Esophagus muscularis mucosa (tissue), 4 donors: Measurements from ENCODE around the gene OBI1. TPM values are rescaled to one million over a fixed set of nuclear protein-coding genes. Genes with fewer than 3 reads are reported as not detected.

ENCODE experiments used
- DNase-seq: peaks from one replicate; pipeline ENCODE4 v3.0.0-alpha.2; 2017; ENCODE audit errors: extremely low spot score
- H3K27ac ChIP-seq, 4 donors: fragments of 200-600 bp; sonication (generic); replicated peaks in 1 of 4; 1 replicate in 3 of 4; 2 replicates in 1 of 4; pipeline ENCODE4 v1.5.1; 2016 to 2019; ENCODE audit warnings: mild to moderate bottlenecking in 1 of 4
- H3K27me3 ChIP-seq, 4 donors: fragments of 200-600 bp; sonication (generic); one replicate each; pipeline versions ENCODE4 v1.5.1 to v1.6.0; 2016 to 2019
- H3K36me3 ChIP-seq, 4 donors: fragments of 200-600 bp; sonication (generic); one replicate each; pipeline ENCODE4 v1.5.1; 2016 to 2019
- H3K4me1 ChIP-seq, 4 donors: fragments of 200-600 bp; sonication (generic); one replicate each; pipeline ENCODE4 v1.5.1; 2016 to 2019
- H3K4me3 ChIP-seq, 4 donors: fragments of 200-600 bp; sonication (generic); 1 replicate in 2 of 4; 2 replicates in 2 of 4; pipeline ENCODE4 v1.5.1; 2016 to 2019; ENCODE audit warnings: mild to moderate bottlenecking in 4 of 4, moderate library complexity in 1 of 4
- H3K9me3 ChIP-seq, 4 donors: fragments of 200-600 bp; sonication (generic); 1 replicate in 3 of 4; 2 replicates in 1 of 4; pipeline ENCODE4 v1.5.1; 2016 to 2019
- CTCF ChIP-seq, 3 experiments: fragments of 200-600 bp in 2 of 3; fragments of 450-650 bp in 1 of 3; sonication (generic) in 2 of 3; IDR thresholded peaks; one replicate each; pipeline ENCODE4 v1.5.1; 2017 to 2019; ENCODE audit warnings: antibody characterized with exemption in 3 of 3, mild to moderate bottlenecking in 2 of 3, moderate library complexity in 1 of 3
- EP300 ChIP-seq: sonication (generic); formaldehyde crosslinking; IDR thresholded peaks from one replicate; pipeline ENCODE4 v1.6.1; 2017; ENCODE audit warnings: antibody characterized with exemption
- POLR2A ChIP-seq: fragments of 450-650 bp; IDR thresholded peaks from one replicate; pipeline ENCODE4 v1.6.1; 2017; ENCODE audit warnings: antibody characterized with exemption, moderate library complexity, mild to moderate bottlenecking, low read depth
- POLR2AphosphoS5 ChIP-seq, 2 donors: sonication (generic); formaldehyde crosslinking; IDR thresholded peaks; one replicate each; pipeline ENCODE4 v1.6.1; 2017; ENCODE audit warnings: antibody characterized with exemption in 2 of 2
- WGBS: methylation state at CpG from one replicate; pipeline ENCODE4 v1.1.5; 2018; 5-methylcytosine and 5-hydroxymethylcytosine counted together
- intact Hi-C: fragments of 100-400 bp; cut with DNase I; formaldehyde crosslinking; loops from one replicate; pipeline ENCODE4 v1.15.1; 2023
- total RNA-seq, 4 donors: library from RNA; depleted of rRNA; stranded (reverse); fragments of >200 nt; gene quantifications; one replicate each; pipeline versions ENCODE4 v1.1.0 to v1.2.1, GENCODE V29; 2016

The OBI1 gene
- 10 to 100 TPM in 3 of 4 donors, 1 to 10 TPM in 1; 8.3 to 13.3 (median 10.5) TPM for total RNA-seq

- no peaks in the 10 kb centered on the region for H3K36me3 ChIP-seq
- WGBS, result under 1% methylated on average over 61 of the region's 67 CpGs
- peak in 1 of 3 experiments; percentile 11 for TF ChIP-seq CTCF (IDR thresholded peaks at IDR 0.05)
- no peak for TF ChIP-seq EP300
- TF ChIP-seq POLR2AphosphoS5 (IDR thresholded peaks at IDR 0.05), result peak; percentile 85 to 95
- DNase-seq, result peak; percentile 97
- H3K27ac ChIP-seq, result peak within 1 kb of the TSS; percentile 80 to 85 (median 82)
- H3K4me1 ChIP-seq, result peaks cover 21 to 45% (median 29%) of the 10 kb centered on the region in 4 donors
- H3K27me3 ChIP-seq, result no peaks in the 10 kb centered on the region
- H3K9me3 ChIP-seq, result no peaks in the 10 kb centered on the region
- intact Hi-C loops, result no loop called here
- peak within 1 kb of the TSS; percentile 73 to 98 (median 93) for H3K4me3 ChIP-seq
These were observed at the start of gene OBI1 for GRCh38 chr13:78658630-78659449. TSS of gene OBI1 (minus strand) at chr13:78659155. CDS start at chr13:78659120, 35 bp downstream.

GRCh38 chr13:78701383-78701782 lies 42.4 kb upstream of the OBI1 start:
- TF ChIP-seq POLR2AphosphoS5 (IDR thresholded peaks at IDR 0.05) (no peak), POLR2A (no peak), CTCF (IDR thresholded peaks at IDR 0.05) (no peak)
- Histone ChIP-seq H3K27me3 (peaks cover 0 to 5% (median 0%) of the 10 kb centered on the region in 4 donors), H3K4me3 (no peak overlapping the region), H3K4me1 (no peaks in the 10 kb centered on the region), H3K36me3 (no peaks in the 10 kb centered on the region), H3K27ac (no peak overlapping the region), H3K9me3 (no peaks in the 10 kb centered on the region)
- intact Hi-C loops, result no loop called here
- WGBS, result 33% methylated on average over 1 of the region's 1 CpG
- no peak for DNase-seq

GRCh38 chr13:78700121-78700910 lies 41.4 kb upstream of the OBI1 start:
- H3K4me1 ChIP-seq, result no peaks in the 10 kb centered on the region
- H3K36me3 ChIP-seq, result no peaks in the 10 kb centered on the region
- WGBS, result 62% methylated on average over 3 of the region's 3 CpGs
- H3K9me3 ChIP-seq, result no peaks in the 10 kb centered on the region
- intact Hi-C loops, result no loop called here
- DNase-seq, result no peak
- peaks cover 0 to 5% (median 0%) of the 10 kb centered on the region in 4 donors for H3K27me3 ChIP-seq
- H3K4me3 ChIP-seq, result no peak overlapping the region
- H3K27ac ChIP-seq, result no peak overlapping the region
- TF ChIP-seq POLR2A (no peak), POLR2AphosphoS5 (IDR thresholded peaks at IDR 0.05) (no peak), EP300 (no peak), CTCF (IDR thresholded peaks at IDR 0.05) (no peak)

- intact Hi-C loops, result no loop called here
- Histone ChIP-seq H3K27ac (no peak overlapping the region), H3K4me3 (no peak overlapping the region), H3K36me3 (no peaks in the 10 kb centered on the region), H3K9me3 (no peaks in the 10 kb centered on the region), H3K27me3 (peaks cover 0 to 12% (median 0%) of the 10 kb centered on the region in 4 donors), H3K4me1 (no peaks in the 10 kb centered on the region)
- no peak for DNase-seq
- TF ChIP-seq POLR2AphosphoS5 (IDR thresholded peaks at IDR 0.05) (no peak), POLR2A (no peak), CTCF (IDR thresholded peaks at IDR 0.05) (no peak), EP300 (no peak)
- 49% methylated on average over 2 of the region's 2 CpGs for WGBS
These were observed 30.1 kb upstream of the OBI1 start for GRCh38 chr13:78689011-78689410.
